Transverse colon (tissue), 4 donors: ENCODE measurements around the gene SCTR. TPM values are rescaled to one million over a fixed set of nuclear protein-coding genes. Genes with fewer than 3 reads are reported as not detected.

Experiments
- DNase-seq: peaks from one replicate; pipeline ENCODE4 v3.0.0-alpha.2; 2019
- H3K27ac ChIP-seq, 4 donors: fragments of 200-600 bp; sonication (generic); 2 replicates each; pipeline ENCODE4 v1.5.1; 2016 to 2018; ENCODE audit warnings: inconsistent platforms in 4 of 4
- H3K27me3 ChIP-seq: fragments of 200-600 bp; sonication (generic); 2 replicates; pipeline ENCODE4 v1.5.1; 2017; ENCODE audit warnings: inconsistent platforms
- H3K36me3 ChIP-seq, 4 donors: fragments of 200-600 bp; sonication (generic); 2 replicates each; pipeline ENCODE4 v1.5.1; 2017 to 2019; ENCODE audit warnings: inconsistent platforms in 4 of 4
- H3K4me1 ChIP-seq, 4 donors: fragments of 200-600 bp; sonication (generic); 2 replicates each; pipeline ENCODE4 v1.5.1; 2017 to 2020; ENCODE audit warnings: inconsistent platforms in 4 of 4
- H3K4me3 ChIP-seq, 4 donors: fragments of 200-600 bp; sonication (generic); 1 replicate in 1 of 4; 2 replicates in 3 of 4; pipeline versions ENCODE4 v1.5.1 to v1.6.1; 2017 to 2019; ENCODE audit warnings: inconsistent platforms in 4 of 4
- H3K9me3 ChIP-seq, 2 donors: fragments of 200-600 bp; sonication (generic); 2 replicates each; pipeline ENCODE4 v1.5.1; 2017 to 2019; ENCODE audit warnings: inconsistent platforms in 2 of 2
- CTCF ChIP-seq, 5 experiments: fragments of 200-600 bp in 3 of 5; fragments of 450-650 bp in 2 of 5; sonication (generic) in 3 of 5; IDR thresholded peaks; 1 replicate in 2 of 5; 2 replicates in 3 of 5; pipeline ENCODE4 v1.5.1; 2016 to 2017; ENCODE audit warnings: antibody characterized with exemption in 5 of 5, inconsistent platforms in 3 of 5, mild to moderate bottlenecking in 2 of 5, moderate library complexity in 1 of 5
- EP300 ChIP-seq: sonication (generic); formaldehyde crosslinking; IDR thresholded peaks from one replicate; pipeline ENCODE4 v1.6.1; 2017; ENCODE audit warnings: antibody characterized with exemption, low read depth
- POLR2A ChIP-seq: fragments of 450-650 bp; IDR thresholded peaks from one replicate; pipeline ENCODE4 v1.6.1; 2016; ENCODE audit warnings: antibody characterized with exemption, mild to moderate bottlenecking, moderate library complexity
- POLR2AphosphoS5 ChIP-seq, 3 donors: sonication (generic); formaldehyde crosslinking; IDR thresholded peaks; one replicate each; pipeline ENCODE4 v1.6.1; 2016; ENCODE audit warnings: antibody characterized with exemption in 3 of 3
- WGBS, 2 donors: methylation state at CpG; one replicate each; pipeline ENCODE4 v1.1.5; 2018; ENCODE audit warnings: low coverage in 1 of 2; 5-methylcytosine and 5-hydroxymethylcytosine counted together
- in situ Hi-C, 4 donors: fragments of 200-750 bp; cut with MboI; loops; one replicate each; pipeline versions ENCODE4 v1.15.0 to v1.15.1; 2017; ENCODE audit warnings: low sequenced_read_pairs in 3 of 4, low pct_ligation_motif_present in 1 of 4, low pct_unique_long_range_greater_than_20kb in 1 of 4
- intact Hi-C: fragments of 100-400 bp; cut with DNase I; formaldehyde crosslinking; loops from one replicate; pipeline ENCODE4 v1.15.1; 2023; ENCODE audit warnings: low total_unique reads
- total RNA-seq, 4 donors: library from RNA; depleted of rRNA; stranded (reverse); fragments of >200 nt; gene quantifications; one replicate each; pipeline ENCODE4 v1.1.0, GENCODE V29; 2016

SCTR gene
- total RNA-seq, 4 donors from 2014 or later, result not detected

GRCh38 chr2:119536211-119536610 lies 11.9 kb upstream of the SCTR start:
- no peak for DNase-seq
- H3K27ac ChIP-seq, result no peak overlapping the region
- no peaks in the 10 kb centered on the region for H3K4me1 ChIP-seq
- TF ChIP-seq EP300, result no peak
- no peak for TF ChIP-seq CTCF (IDR thresholded peaks at IDR 0.05)
- no peak for TF ChIP-seq POLR2AphosphoS5 (IDR thresholded peaks at IDR 0.05)
- TF ChIP-seq POLR2A, result no peak
- no peak overlapping the region for H3K4me3 ChIP-seq
- H3K36me3 ChIP-seq, result no peaks in the 10 kb centered on the region
- peaks cover 11% of the 10 kb centered on the region for H3K27me3 ChIP-seq
- 50 to 58% methylated on average over 6 of the region's 6 CpGs for WGBS, 2 donors
- in situ Hi-C loops (no loop called here), intact Hi-C loops (no loop called here)
- peaks cover 9 to 13% of the 10 kb centered on the region in 2 donors for H3K9me3 ChIP-seq

GRCh38 chr2:119533560-119533959 lies 9.3 kb upstream of the SCTR start:
- H3K27me3 ChIP-seq, result peaks cover 4% of the 10 kb centered on the region
- H3K4me1 ChIP-seq, result no peaks in the 10 kb centered on the region
- 63 to 72% methylated on average over 1 of the region's 1 CpG for WGBS, 2 donors
- intact Hi-C loops (no loop called here), in situ Hi-C loops (no loop called here)
- TF ChIP-seq POLR2AphosphoS5 (IDR thresholded peaks at IDR 0.05) (no peak), CTCF (IDR thresholded peaks at IDR 0.05) (no peak), EP300 (no peak), POLR2A (no peak)
- H3K9me3 ChIP-seq, result peaks cover 9 to 13% of the 10 kb centered on the region in 2 donors
- H3K4me3 ChIP-seq, result no peak overlapping the region
- no peak overlapping the region for H3K27ac ChIP-seq
- no peaks in the 10 kb centered on the region for H3K36me3 ChIP-seq
- DNase-seq, result no peak

GRCh38 chr2:119531292-119531691 lies 7.0 kb upstream of the SCTR start:
- peaks cover 7% of the 10 kb centered on the region for H3K27me3 ChIP-seq
- H3K4me3 ChIP-seq, result no peak overlapping the region
- 47 to 59% methylated on average over 2 to 3 of the region's 3 CpGs for WGBS, 2 donors
- in situ Hi-C loops (no loop called here), intact Hi-C loops (no loop called here)
- H3K27ac ChIP-seq, result no peak overlapping the region
- H3K9me3 ChIP-seq, result peaks cover 9 to 13% of the 10 kb centered on the region in 2 donors
- no peak for TF ChIP-seq CTCF (IDR thresholded peaks at IDR 0.05)
- no peak for TF ChIP-seq POLR2AphosphoS5 (IDR thresholded peaks at IDR 0.05)
- TF ChIP-seq EP300, result no peak
- no peak for TF ChIP-seq POLR2A
- no peaks in the 10 kb centered on the region for H3K36me3 ChIP-seq
- no peaks in the 10 kb centered on the region for H3K4me1 ChIP-seq
- no peak for DNase-seq

GRCh38 chr2:119527999-119528398 lies 3.7 kb upstream of the SCTR start:
- WGBS, 2 donors, result 53 to 84% methylated on average over 2 of the region's 2 CpGs
- Histone ChIP-seq H3K36me3 (no peaks in the 10 kb centered on the region), H3K4me3 (no peak overlapping the region), H3K4me1 (no peaks in the 10 kb centered on the region), H3K9me3 (peaks cover 1 to 2% of the 10 kb centered on the region in 2 donors), H3K27me3 (peaks cover 37% of the 10 kb centered on the region), H3K27ac (no peak overlapping the region)
- no peak for TF ChIP-seq POLR2AphosphoS5 (IDR thresholded peaks at IDR 0.05)
- TF ChIP-seq CTCF (IDR thresholded peaks at IDR 0.05), result no peak
- no peak for TF ChIP-seq EP300
- TF ChIP-seq POLR2A, result no peak
- DNase-seq, result no peak
- in situ Hi-C loops, result no loop called here
- intact Hi-C loops, result no loop called here
